HG03097 (cell line): ENCODE results near the gene TNFAIP3.

Experiments
- ATAC-seq: cut with Tn5 transposase; IDR thresholded peaks from one replicate; pipeline ENCODE4 v1.9.1; 2021; ENCODE audit not compliant: unreplicated experiment, low FRiP score

Gene TNFAIP3

DNA sequence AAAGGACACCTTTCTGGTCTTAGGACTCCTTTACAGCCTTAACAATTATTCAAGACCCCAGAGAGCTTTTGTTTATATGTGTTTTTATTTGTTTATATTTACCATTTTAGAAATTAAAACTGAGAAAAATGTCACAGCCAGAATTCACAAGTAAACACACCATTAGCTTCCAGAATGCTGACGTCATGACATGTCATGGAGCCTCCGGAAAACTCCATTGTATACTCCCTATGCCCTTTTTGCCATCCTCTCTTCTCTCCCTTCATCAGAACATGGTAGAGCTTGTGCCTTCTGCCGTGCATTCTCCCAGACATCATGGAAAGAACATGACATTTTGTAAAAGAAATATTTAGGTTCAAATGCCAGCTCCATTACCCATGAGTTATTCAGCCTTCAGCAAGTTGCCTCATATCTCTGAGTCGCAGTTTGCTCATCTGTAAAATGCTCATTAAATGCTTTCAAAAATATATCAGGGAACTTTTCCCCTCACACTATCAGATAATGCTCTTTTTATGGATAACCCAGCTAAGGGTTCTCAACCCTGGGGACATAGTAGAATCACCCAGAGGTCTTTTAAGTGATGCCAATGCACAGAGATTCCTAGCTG is 27.8 kb downstream of the TNFAIP3 start:
- no peak for ATAC-seq

- no peak for ATAC-seq
Measured at GRCh38 chr6:137896647-137897046, 29.6 kb downstream of the TNFAIP3 start.

DNA sequence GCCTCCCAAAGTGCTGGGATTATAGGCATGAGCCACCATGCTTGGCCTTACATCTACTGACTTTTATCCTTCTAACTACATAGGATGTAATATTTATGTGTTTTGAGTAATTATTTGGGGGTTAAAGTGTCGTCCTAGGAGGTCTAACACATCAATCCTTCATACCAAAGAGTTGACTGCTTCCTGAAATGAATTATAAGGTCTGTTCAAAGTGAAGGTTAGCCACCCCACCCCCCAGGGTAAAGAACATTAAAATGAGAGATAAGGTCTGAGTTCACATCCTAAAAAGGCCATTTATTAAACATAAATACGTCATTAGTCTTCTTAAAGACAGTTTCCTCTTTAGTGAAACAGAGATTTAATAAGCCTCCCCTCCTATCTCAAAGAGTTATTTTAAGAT is 33.8 kb downstream of the TNFAIP3 start:
- ATAC-seq = no peak

GRCh38 chr6:137901454-137901853 is 34.4 kb downstream of the TNFAIP3 start:
- no peak for ATAC-seq

DNA sequence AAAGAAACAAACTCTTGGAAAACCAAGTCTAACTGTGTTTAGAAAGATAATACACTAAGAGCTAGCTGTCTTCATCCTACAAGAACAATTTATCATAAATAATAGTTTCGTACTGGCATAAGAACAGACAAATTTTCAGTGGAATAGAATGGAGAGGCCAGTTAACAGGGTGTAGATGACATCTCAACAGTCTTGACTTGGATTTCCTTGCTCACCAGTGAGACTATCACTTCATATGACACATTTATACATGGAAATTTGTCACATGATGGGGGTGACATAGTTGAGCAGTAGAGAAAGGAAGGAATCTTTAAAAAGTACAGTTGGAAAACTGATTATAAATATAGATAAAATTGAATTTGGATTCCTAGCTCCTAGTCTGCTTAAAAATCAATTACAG is 35.6 kb downstream of the TNFAIP3 start:
- no peak for ATAC-seq

DNA sequence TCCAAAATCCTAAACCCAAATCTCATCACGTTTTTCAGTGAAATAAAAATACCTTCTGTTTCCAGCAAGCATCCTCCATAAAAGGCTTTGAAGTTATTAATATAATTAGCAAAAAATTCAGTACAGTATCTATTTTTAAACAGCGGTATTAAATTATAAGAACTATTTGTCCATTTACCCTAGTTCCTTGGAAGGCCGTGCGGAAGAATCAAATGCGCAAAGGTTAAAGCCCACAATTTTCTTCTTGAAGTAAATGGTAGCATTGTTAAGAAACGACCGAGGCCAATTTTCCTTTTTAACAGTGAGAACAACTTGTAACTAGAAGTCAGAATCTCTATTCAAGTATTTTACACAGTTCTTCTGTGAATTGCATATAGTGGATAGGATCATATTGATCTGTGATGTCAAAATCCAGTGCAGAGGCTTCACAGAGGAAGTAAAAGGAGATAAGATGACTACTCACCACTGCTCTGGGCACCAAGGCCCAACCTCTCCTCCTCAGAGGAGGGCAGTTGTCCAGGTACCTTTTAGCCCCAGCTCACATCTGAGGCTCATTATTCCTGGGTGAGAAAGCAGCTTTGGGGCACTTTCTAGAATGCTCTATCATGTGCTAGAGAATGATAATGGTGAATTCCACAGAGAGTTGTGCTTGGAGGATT is 36.3 kb downstream of the TNFAIP3 start:
- no peak for ATAC-seq

- peak; percentile 80 for ATAC-seq
Measured at GRCh38 chr6:137903933-137904821, 37.1 kb downstream of the TNFAIP3 start.

DNA sequence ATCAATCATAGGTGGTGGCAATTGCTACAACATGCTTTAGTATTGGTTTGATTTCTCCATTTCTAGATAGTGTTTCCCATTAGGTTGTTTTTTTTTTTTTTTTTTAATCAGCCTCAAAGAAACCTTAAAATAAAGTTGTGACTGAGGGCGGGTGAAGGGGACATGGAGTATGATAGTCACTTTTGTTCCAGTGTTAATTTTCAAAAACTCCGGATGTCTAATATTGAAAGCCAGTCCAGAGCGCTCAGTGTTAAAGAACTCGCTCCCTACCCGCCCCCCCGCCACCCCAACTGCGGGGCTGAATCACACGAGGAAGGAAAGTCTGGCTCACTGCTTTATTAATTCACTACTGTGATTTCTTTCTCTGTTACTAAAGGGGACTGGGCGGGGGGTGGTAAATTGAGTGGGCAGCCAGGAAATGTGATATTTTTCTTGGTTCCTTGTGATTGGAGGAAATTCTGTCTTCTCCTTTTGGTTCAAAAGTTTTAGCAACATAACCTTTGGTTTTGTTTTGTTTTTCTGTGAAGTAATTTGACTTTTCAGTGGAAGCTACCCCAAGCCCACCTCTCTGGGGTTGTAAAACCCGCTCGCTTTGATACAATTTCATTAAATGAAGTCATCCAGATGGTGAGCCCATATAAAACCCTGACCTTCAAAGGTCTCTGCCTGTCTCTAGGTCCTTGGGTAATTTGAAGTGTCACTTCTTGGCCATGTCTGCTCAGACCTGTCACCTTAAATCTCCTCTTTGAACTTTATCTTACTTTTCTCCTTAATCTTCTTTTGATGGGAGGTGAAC is 38.0 kb downstream of the TNFAIP3 start:
- peak; percentile 32 for ATAC-seq

DNA sequence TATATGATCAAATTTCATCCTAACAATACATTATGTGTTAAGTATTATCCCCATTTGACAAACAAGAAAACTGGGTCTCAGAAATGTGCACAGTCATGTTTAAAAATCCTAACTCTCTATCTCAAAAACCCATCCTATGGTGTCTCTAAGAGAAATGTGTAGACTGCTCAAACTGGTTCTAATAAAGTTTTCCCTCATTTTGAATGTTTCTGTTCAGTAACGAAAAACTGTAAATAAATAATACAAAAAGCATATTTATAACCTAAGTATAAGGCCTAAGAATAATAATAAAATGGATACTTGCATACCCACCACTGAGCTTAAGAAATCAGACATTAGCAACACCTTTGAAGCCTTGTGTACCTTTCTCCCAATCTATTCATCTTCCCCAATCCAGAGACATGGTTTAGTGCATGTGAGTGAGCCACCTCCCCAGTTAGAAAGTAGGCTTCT is 39.0 kb downstream of the TNFAIP3 start:
- no peak for ATAC-seq

GRCh38 chr6:137907170-137907569 is 40.1 kb downstream of the TNFAIP3 start:
- ATAC-seq = no peak

GRCh38 chr6:137909533-137909932 is 42.5 kb downstream of the TNFAIP3 start:
- ATAC-seq = no peak

DNA sequence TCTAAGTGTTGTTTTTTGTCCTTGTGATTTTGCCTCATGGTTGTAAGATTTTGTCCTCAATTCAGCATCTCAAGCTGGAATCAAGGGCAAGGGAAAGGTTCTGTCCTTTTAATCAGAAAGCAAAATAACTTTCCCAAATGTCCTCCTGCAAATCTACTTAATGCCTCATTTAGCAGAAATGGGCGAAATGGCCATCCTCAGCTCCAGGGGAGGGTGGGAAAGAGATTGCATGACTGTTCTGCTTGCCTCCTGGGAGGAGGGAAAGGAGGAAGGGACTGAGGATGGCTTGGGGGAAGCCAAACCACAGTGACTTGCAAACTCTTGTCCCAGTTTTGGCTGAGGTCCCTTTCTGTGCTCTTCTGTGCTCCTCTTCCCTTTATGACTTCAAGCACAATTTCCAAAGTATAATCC is 43.4 kb downstream of the TNFAIP3 start:
- no peak for ATAC-seq

DNA sequence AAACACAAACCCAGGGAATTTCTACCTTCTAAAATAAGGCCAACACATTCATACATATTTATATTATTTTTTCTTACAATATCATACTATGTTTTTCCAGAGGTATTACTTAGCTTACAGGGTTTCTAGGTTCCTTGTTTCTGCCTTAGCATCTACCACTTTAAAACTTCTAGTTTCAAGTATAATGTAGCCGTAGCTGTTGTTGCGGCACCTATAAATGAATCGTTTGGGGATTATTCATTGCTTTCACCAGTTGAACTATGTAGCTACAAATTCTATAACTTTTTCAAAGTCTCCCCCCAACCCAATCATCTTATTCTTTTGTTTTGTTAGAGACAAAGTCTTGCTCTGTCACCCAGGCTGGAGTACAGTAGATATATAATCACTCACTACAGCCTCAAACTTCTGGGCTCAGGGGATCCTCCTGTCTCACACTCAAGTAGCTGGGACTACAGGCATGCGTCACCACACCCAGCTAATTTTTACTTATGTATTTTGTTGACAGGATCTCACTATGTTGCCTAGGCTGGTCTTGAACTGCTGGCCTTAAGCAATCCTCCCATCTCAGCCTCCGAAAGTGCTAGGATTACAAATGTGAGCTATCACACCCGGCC is 43.9 kb downstream of the TNFAIP3 start:
- ATAC-seq = no peak

- peak; percentile 47 for ATAC-seq
Measured at GRCh38 chr6:137911675-137912191, 44.7 kb downstream of the TNFAIP3 start.

- no peak for ATAC-seq
Measured at GRCh38 chr6:137912813-137913212, 45.8 kb downstream of the TNFAIP3 start.

- no peak for ATAC-seq
Measured at GRCh38 chr6:137913434-137913833, 46.4 kb downstream of the TNFAIP3 start.

DNA sequence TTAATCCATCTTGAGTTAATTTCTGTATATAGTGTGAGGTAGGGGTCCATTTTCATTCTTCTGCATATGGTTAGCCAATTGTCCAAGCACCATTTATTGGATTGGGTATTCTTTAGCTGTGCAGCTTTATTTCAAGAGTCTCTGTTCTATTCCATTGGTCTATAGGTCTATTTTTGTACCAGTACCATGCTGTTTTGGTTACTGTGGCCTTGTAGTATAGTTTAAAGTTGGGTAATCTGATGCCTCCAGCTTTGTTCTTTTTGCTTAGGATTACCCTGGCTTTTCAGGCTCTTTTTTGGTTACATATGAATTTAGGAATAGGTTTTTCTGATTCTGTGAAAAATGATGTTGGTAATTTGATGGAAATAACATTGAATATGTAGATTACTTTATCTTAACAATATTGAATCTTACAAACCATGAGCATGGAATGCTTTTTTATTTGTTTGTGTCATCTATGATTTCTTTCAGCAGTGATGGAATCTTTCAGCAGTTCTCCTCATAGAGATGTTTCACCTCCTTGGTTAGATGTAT is 47.0 kb downstream of the TNFAIP3 start:
- ATAC-seq = no peak

DNA sequence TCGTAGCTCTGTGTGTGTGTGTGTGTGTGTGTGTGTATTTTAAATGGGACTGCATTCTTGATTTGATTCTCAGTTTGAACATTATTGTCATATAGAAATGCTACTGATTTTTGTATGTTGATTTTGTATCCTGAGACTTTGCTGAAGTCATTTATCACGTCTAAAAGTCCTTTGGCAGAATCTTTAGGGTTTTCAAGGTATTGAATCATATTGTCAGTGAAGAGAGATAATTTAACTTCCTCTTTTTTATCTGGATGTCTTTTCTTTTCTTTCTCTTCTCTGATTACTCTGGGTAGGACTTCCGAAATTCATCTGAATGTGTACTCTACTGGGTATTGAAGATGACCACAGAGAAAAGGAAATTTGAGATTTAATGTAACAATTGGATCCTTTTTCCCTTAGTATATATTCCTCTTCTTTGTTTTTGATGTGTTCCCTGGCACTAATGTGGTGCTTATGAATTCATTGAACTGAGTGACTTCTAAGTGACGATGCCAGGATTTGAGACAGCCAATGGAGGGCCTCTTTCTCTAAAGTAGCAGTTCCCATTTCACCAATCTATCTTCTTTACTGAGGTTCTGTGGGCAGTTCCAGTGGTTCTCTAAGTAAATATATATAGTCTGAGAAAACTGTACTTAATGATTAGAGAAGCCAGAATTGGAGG is 47.6 kb downstream of the TNFAIP3 start:
- no peak for ATAC-seq

GRCh38 chr6:137915790-137916189 is 48.7 kb downstream of the TNFAIP3 start:
- ATAC-seq = no peak
